HepG2 (cell line): ENCODE results near the gene XDH. TPM values are rescaled to one million over a fixed set of nuclear protein-coding genes. Genes with fewer than 3 reads are reported as not detected.

ENCODE experiments used
- ATAC-seq: fragments of 200-7000 bp; cut with Tn5 transposase; 3 replicates; pipeline ENCODE4 v1.9.1; 2020; ENCODE audit warnings: mild to moderate bottlenecking, moderate library complexity
- BruUV-seq: library from RNA; stranded (reverse); fragments of 400-500 nt; replicated peaks from 2 replicates; lab custom pipeline; 2021; lab: Mats Ljungman, UMichigan
- CTCF ChIA-PET: fragments of 300-600 bp; formaldehyde crosslinking; extraction: SDS; loops from one replicate; lab custom pipeline; 2021; ENCODE audit warnings: low total read pairs, inconsistent platforms, low intra/inter-chr PET ratio; lab: Yijun Ruan, JAX
- POLR2A ChIA-PET: fragments of 350-600 bp; sonication (Branson Sonifier 250); formaldehyde crosslinking; loops from one replicate; lab custom pipeline; 2020; ENCODE audit warnings: antibody characterized with exemption, inconsistent platforms; lab: Yijun Ruan, JAX
- DNase-seq: peaks from one replicate; pipeline ENCODE4 v3.0.0-alpha.2; 2015; ENCODE audit warnings: low spot score
- FAIRE-seq: peaks from 3 replicates; lab custom pipeline; 2011; peaks lifted over from hg19 to GRCh38; lab: Jason Lieb, UNC
- H2AFZ ChIP-seq: one replicate; pipeline ENCODE4 v1.6.1; 2011; ENCODE audit warnings: low read length, inconsistent platforms
- H3K27ac ChIP-seq: fragments of 300-600 bp; 3 replicates; pipeline ENCODE4 v1.8.0; 2011; ENCODE audit warnings: mixed run types, mild to moderate bottlenecking, mixed read lengths, low read length, inconsistent platforms; ENCODE audit not compliant: insufficient read depth; ENCODE audit errors: extremely low read length
- H3K27me3 ChIP-seq, 2 experiments: fragments of 200-600 bp in 1 of 2; 2 replicates in 1 of 2; 3 replicates in 1 of 2; pipeline versions ENCODE4 v1.6.0 to v1.8.0; 2011; ENCODE audit warnings: low read length in 2 of 2, mild to moderate bottlenecking in 2 of 2, moderate library complexity in 2 of 2, inconsistent platforms in 1 of 2; ENCODE audit not compliant: insufficient read depth in 2 of 2, control insufficient read depth in 1 of 2
- H3K36me3 ChIP-seq, 2 experiments: fragments of 200-600 bp in 1 of 2; replicated peaks in 1 of 2; 2 replicates in 1 of 2; 3 replicates in 1 of 2; pipeline versions ENCODE4 v1.5.1 to v1.8.0; 2011; ENCODE audit warnings: low read length in 2 of 2, inconsistent platforms in 1 of 2; ENCODE audit not compliant: insufficient read depth in 2 of 2, control insufficient read depth in 1 of 2
- H3K4me1 ChIP-seq: 2 replicates; pipeline ENCODE4 v1.5.1; 2012; ENCODE audit warnings: low read length, inconsistent platforms; ENCODE audit not compliant: insufficient read depth
- H3K4me2 ChIP-seq: 2 replicates; pipeline ENCODE4 v1.6.0; 2011; ENCODE audit warnings: low read depth, low read length, inconsistent platforms
- H3K4me3 ChIP-seq, 3 experiments: fragments of 200-600 bp in 1 of 3; sonication (generic), shearing (Covaris generic) in 1 of 3; replicated peaks in 1 of 3; 2 replicates each; pipeline ENCODE4 v1.5.1; 2011 to 2016; ENCODE audit warnings: low read length in 3 of 3, inconsistent platforms in 2 of 3, low read depth in 2 of 3, mild to moderate bottlenecking in 2 of 3, control low read depth in 1 of 3, mixed read lengths in 1 of 3; ENCODE audit not compliant: insufficient read depth in 1 of 3
- H3K79me2 ChIP-seq: one replicate; pipeline ENCODE4 v1.6.1; 2011; ENCODE audit warnings: low read length, inconsistent platforms; ENCODE audit not compliant: insufficient read depth
- H3K9ac ChIP-seq: 2 replicates; pipeline ENCODE4 v1.6.0; 2011; ENCODE audit warnings: mild to moderate bottlenecking, low read depth, low read length, inconsistent platforms; ENCODE audit not compliant: insufficient read depth
- H3K9me3 ChIP-seq: 2 replicates; pipeline ENCODE4 v1.5.1; 2012; ENCODE audit warnings: mild to moderate bottlenecking, low read length
- H4K20me1 ChIP-seq: 2 replicates; pipeline ENCODE4 v1.6.0; 2011; ENCODE audit warnings: inconsistent platforms, mild to moderate bottlenecking, low read length, moderate library complexity; ENCODE audit not compliant: insufficient read depth
- CEBPZ ChIP-seq: IDR thresholded peaks from 2 replicates; pipeline ENCODE4 v1.6.1; 2012; ENCODE audit warnings: low read length, improper control_type of control experiment
- GRHL1 ChIP-seq: sonication (generic); formaldehyde crosslinking; conservative IDR thresholded peaks from 2 replicates; pipeline ENCODE4 v1.8.0; 2022; ENCODE audit warnings: missing genetic modification reagents
- HNF4G ChIP-seq, 2 experiments: sonication (generic) in 1 of 2; formaldehyde crosslinking in 1 of 2; IDR thresholded peaks; 2 replicates each; pipeline versions ENCODE4 v1.4.0 to v1.6.1; 2011 to 2020; ENCODE audit warnings: borderline replicate concordance in 2 of 2, low read depth in 2 of 2, mild to moderate bottlenecking in 2 of 2, low read length in 1 of 2, missing genetic modification reagents in 1 of 2, moderate library complexity in 1 of 2
- KDM1A ChIP-seq: IDR thresholded peaks from 2 replicates; pipeline ENCODE4 v1.6.1; 2016; ENCODE audit warnings: missing compliant biosample characterization
- MAZ ChIP-seq, 2 experiments: sonication (generic) in 1 of 2; formaldehyde crosslinking in 1 of 2; IDR thresholded peaks; 2 replicates each; pipeline versions ENCODE4 v1.5.0 to v1.6.1; 2012 to 2020; ENCODE audit warnings: low read depth in 2 of 2, mild to moderate bottlenecking in 2 of 2, borderline replicate concordance in 1 of 2, improper control_type of control experiment in 1 of 2, low read length in 1 of 2, missing genetic modification reagents in 1 of 2, moderate library complexity in 1 of 2
- YEATS4 ChIP-seq: sonication (generic); formaldehyde crosslinking; IDR thresholded peaks from 2 replicates; pipeline ENCODE4 v1.4.0; 2020; ENCODE audit warnings: missing genetic modification reagents, borderline replicate concordance
- ZFY ChIP-seq: sonication (generic); formaldehyde crosslinking; IDR thresholded peaks from 2 replicates; pipeline ENCODE4 v1.4.0; 2020; ENCODE audit warnings: missing genetic modification reagents
- ZNF207 ChIP-seq: fragments of 450-650 bp; IDR thresholded peaks from 2 replicates; pipeline ENCODE4 v1.6.1; 2016; ENCODE audit warnings: antibody characterized with exemption, borderline replicate concordance
- WGBS: methylation state at CpG from one replicate; pipeline ENCODE4 v1.1.6; 2017; ENCODE audit warnings: low lambda C conversion rate; 5-methylcytosine and 5-hydroxymethylcytosine counted together
- in situ Hi-C: cut with HindIII; loops from 2 replicates; pipeline ENCODE4 v1.10.0; 2017; ENCODE audit warnings: low pct_unique_long_range_greater_than_20kb; ENCODE audit not compliant: extremely low pct_ligation_motif_present
- intact Hi-C: fragments of 100-400 bp; cut with micrococcal nuclease; formaldehyde crosslinking; loops from one replicate; pipeline ENCODE4 v1.10.0; 2022; ENCODE audit not compliant: unreplicated experiment
- polyA plus RNA-seq, 8 experiments: library from polyadenylated mRNA; depleted of rRNA in 3 of 8; stranded (reverse) in 7 of 8; unstranded in 1 of 8; fragments of >200 nt; fragmentation: Illumina TruSeq in 4 of 8; extraction: Trizol in 4 of 8; gene quantifications; 2 replicates each; pipeline versions ENCODE4 v1.2.1 to v1.2.3, GENCODE V29; 2011 to 2016; ENCODE audit warnings: low read depth in 4 of 8, missing spikeins in 1 of 8, mixed read lengths in 1 of 8; ENCODE audit not compliant: insufficient read depth in 1 of 8
- total RNA-seq, 5 experiments: library from RNA; depleted of rRNA; stranded (reverse); fragments of >200 nt; fragmentation: Illumina TruSeq; extraction: Trizol; gene quantifications; 2 replicates each; pipeline ENCODE4 v1.2.3, GENCODE V29; 2016; ENCODE audit warnings: low read depth in 1 of 5
- TF ChIP-seq, protein P1 (sequence below): sonication (generic); formaldehyde crosslinking; IDR thresholded peaks from 2 replicates; pipeline ENCODE4 v1.8.0; 2023; ENCODE audit warnings: mild to moderate bottlenecking, missing genetic modification reagents
- TF ChIP-seq, protein P2 (sequence below): sonication (generic); formaldehyde crosslinking; IDR thresholded peaks from 2 replicates; pipeline ENCODE4 v1.4.0; 2020; ENCODE audit warnings: missing genetic modification reagents

XDH gene
- total and polyA plus RNA-seq, 2 of the 13 experiments (the other 11 are each of a cell fraction or from before 2014, with no cell fraction given): not detected

GRCh38 chr2:31365834-31366505 lies 48.6 kb downstream of the XDH start:
- ATAC-seq (no peak), FAIRE-seq (no peak), DNase-seq (no peak)
- Histone ChIP-seq H3K79me2 (no peaks in the 10 kb centered on the region), H3K27me3 (peaks cover 0 to 15% of the 10 kb centered on the region in 2 experiments; a peak in 2 of 5 replicates), H3K4me1 (peaks cover 7% of the 10 kb centered on the region; the same call in 1 of the 2 replicates), H3K9me3 (no peaks in the 10 kb centered on the region), H2AFZ (no peak overlapping the region), H3K9ac (no peak overlapping the region), H3K4me3 (no peak overlapping the region), H4K20me1 (no peaks in the 10 kb centered on the region), H3K36me3 (no peaks in the 10 kb centered on the region), H3K4me2 (no peak overlapping the region), H3K27ac (no peak overlapping the region)
- BruUV-seq: no TSS peak
- ChIA-PET POLR2A (no interaction called here), CTCF (no interaction called here)
- TF ChIP-seq HNF4G (IDR thresholded peaks at IDR 0.05; ENCODE audit: borderline replicate concordance, low read depth, low read length): no peak
- TF ChIP-seq HNF4G (CRISPR knock-in tag; IDR thresholded peaks at IDR 0.05; ENCODE audit: borderline replicate concordance, low read depth): no peak
- TF ChIP-seq, protein P1, sequence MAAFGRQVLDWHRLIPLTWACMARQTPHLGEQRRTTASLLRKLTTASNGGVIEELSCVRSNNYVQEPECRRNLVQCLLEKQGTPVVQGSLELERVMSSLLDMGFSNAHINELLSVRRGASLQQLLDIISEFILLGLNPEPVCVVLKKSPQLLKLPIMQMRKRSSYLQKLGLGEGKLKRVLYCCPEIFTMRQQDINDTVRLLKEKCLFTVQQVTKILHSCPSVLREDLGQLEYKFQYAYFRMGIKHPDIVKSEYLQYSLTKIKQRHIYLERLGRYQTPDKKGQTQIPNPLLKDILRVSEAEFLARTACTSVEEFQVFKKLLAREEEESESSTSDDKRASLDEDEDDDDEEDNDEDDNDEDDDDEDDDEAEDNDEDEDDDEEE (CRISPR knock-in tag): no peak
- TF ChIP-seq, protein P2, sequence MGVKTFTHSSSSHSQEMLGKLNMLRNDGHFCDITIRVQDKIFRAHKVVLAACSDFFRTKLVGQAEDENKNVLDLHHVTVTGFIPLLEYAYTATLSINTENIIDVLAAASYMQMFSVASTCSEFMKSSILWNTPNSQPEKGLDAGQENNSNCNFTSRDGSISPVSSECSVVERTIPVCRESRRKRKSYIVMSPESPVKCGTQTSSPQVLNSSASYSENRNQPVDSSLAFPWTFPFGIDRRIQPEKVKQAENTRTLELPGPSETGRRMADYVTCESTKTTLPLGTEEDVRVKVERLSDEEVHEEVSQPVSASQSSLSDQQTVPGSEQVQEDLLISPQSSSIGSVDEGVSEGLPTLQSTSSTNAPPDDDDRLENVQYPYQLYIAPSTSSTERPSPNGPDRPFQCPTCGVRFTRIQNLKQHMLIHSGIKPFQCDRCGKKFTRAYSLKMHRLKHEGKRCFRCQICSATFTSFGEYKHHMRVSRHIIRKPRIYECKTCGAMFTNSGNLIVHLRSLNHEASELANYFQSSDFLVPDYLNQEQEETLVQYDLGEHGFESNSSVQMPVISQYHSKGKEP (CRISPR knock-in tag): no peak
- no peak for TF ChIP-seq ZNF207
- TF ChIP-seq YEATS4 (CRISPR knock-in tag): no peak
- no peak for TF ChIP-seq KDM1A (CRISPR knock-in tag)
- TF ChIP-seq CEBPZ: no peak
- TF ChIP-seq MAZ (IDR thresholded peaks at IDR 0.05; ENCODE audit: borderline replicate concordance, low read depth, low read length): no peak
- TF ChIP-seq MAZ (CRISPR knock-in tag; IDR thresholded peaks at IDR 0.05; ENCODE audit: low read depth): no peak
- no peak for TF ChIP-seq ZFY
- TF ChIP-seq GRHL1: no peak
- intact Hi-C loops: no loop called here
- in situ Hi-C loops: no loop called here
- WGBS: 29% methylated on average over 9 of the region's 9 CpGs
